ENCODE results near the gene KLHDC4. TPM values are rescaled to one million over a fixed set of nuclear protein-coding genes. Genes with fewer than 3 reads are reported as not detected.

Gene KLHDC4
- total RNA-seq, 1 experiment from 2014 or later, result 36.3 TPM

GRCh38 chr16:87744750-87745514, 20.9 kb downstream of the KLHDC4 start:
- H3K4me1 ChIP-seq (ENCODE audit: insufficient read depth, low read length), result no peaks in the 10 kb centered on the region
- CTCF ChIA-PET, result no interaction called here
- H3K9me2 ChIP-seq (replicated peaks; ENCODE audit: low read length), result no peaks in the 10 kb centered on the region
- H3K9me3 ChIP-seq (ENCODE audit: low read length), result no peaks in the 10 kb centered on the region
- no peak for DNase-seq
- TF ChIP-seq EZH2phosphoT487 (IDR thresholded peaks at IDR 0.05; ENCODE audit: borderline replicate concordance, low read length) (no peak), EZH2 (IDR thresholded peaks at IDR 0.05; ENCODE audit: low read length, unreplicated experiment) (no peak), CTCF (conservative IDR thresholded peaks at IDR 0.05; ENCODE audit: low read depth, low read length) (no peak)
- POLR2A ChIA-PET (ENCODE audit: unreplicated experiment), result no interaction called here
- H2AFZ ChIP-seq (ENCODE audit: low read length), result no peak overlapping the region
- H3K4me3 ChIP-seq (ENCODE audit: low read length), result no peak overlapping the region
- no peak overlapping the region for H3K27ac ChIP-seq (ENCODE audit: low read length)
- no peak for ATAC-seq
- 0 out of 2 replicates have a peak, but pooled peaks cover 9% of the 10 kb centered on the region for H3K79me2 ChIP-seq (ENCODE audit: low read length)
- H3K4me2 ChIP-seq (ENCODE audit: low read length), result no peak overlapping the region
- H3F3A ChIP-seq (ENCODE audit: low read length, unreplicated experiment), result no peaks in the 10 kb centered on the region
- H3K36me3 ChIP-seq (ENCODE audit: low read depth, low read length), result peaks cover 5% of the 10 kb centered on the region; the same call in 1 of the 2 replicates
- BruUV-seq (replicated peaks), result no TSS peak
- H3K9ac ChIP-seq (ENCODE audit: low read length), result no peak overlapping the region
- no peaks in the 10 kb centered on the region for H3K27me3 ChIP-seq (ENCODE audit: low read length)
- no peaks in the 10 kb centered on the region for H4K20me1 ChIP-seq (ENCODE audit: low read length)
- intact Hi-C loops (cut with micrococcal nuclease), result no loop called here

GRCh38 chr16:87742781-87743490, 22.9 kb downstream of the KLHDC4 start:
- Histone ChIP-seq H3K4me1 (ENCODE audit: insufficient read depth, low read length) (no peaks in the 10 kb centered on the region), H3F3A (ENCODE audit: low read length, unreplicated experiment) (no peaks in the 10 kb centered on the region), H3K36me3 (ENCODE audit: low read depth, low read length) (peaks cover 5% of the 10 kb centered on the region; the same call in 1 of the 2 replicates), H2AFZ (ENCODE audit: low read length) (no peak overlapping the region), H3K9me3 (ENCODE audit: low read length) (no peaks in the 10 kb centered on the region), H3K4me3 (ENCODE audit: low read length) (no peak overlapping the region), H3K27ac (ENCODE audit: low read length) (no peak overlapping the region), H3K27me3 (ENCODE audit: low read length) (no peaks in the 10 kb centered on the region), H3K9me2 (replicated peaks; ENCODE audit: low read length) (no peaks in the 10 kb centered on the region), H4K20me1 (ENCODE audit: low read length) (no peaks in the 10 kb centered on the region), H3K9ac (ENCODE audit: low read length) (no peak overlapping the region), H3K4me2 (ENCODE audit: low read length) (no peak overlapping the region), H3K79me2 (ENCODE audit: low read length) (0 out of 2 replicates have a peak, but pooled peaks cover 9% of the 10 kb centered on the region)
- TF ChIP-seq EZH2 (IDR thresholded peaks at IDR 0.05; ENCODE audit: low read length, unreplicated experiment), result no peak
- no peak for TF ChIP-seq CTCF (conservative IDR thresholded peaks at IDR 0.05; ENCODE audit: low read depth, low read length)
- TF ChIP-seq EZH2phosphoT487 (IDR thresholded peaks at IDR 0.05; ENCODE audit: borderline replicate concordance, low read length), result no peak
- intact Hi-C loops (cut with micrococcal nuclease), result no loop called here
- BruUV-seq (replicated peaks), result no TSS peak
- no peak for DNase-seq
- ChIA-PET POLR2A (ENCODE audit: unreplicated experiment) (no interaction called here), CTCF (no interaction called here)
- ATAC-seq, result no peak
